Activated CD8-positive, alpha-beta T cell treated with anti-CD3 and anti-CD28 coated beads for 36 hours (primary cell): ENCODE measurements around the gene CYP2A13. TPM values are rescaled to one million over a fixed set of nuclear protein-coding genes. Genes with fewer than 3 reads are reported as not detected.
A peak's percentile ranks its signal among the peaks of the same experiment; 100 is the strongest.
"Not testable (repeated sequence)": the region's sequence is repeated elsewhere in the genome, so short reads cannot be mapped to it uniquely, and the experiment has no call there.

Source experiments
- ATAC-seq: fragments of 200-7000 bp; cut with Tn5 transposase; one replicate; pipeline ENCODE4 v1.10.0; 2021; ENCODE audit warnings: mild to moderate bottlenecking, moderate library complexity
- CTCF ChIA-PET: fragments of 350-600 bp; sonication (Branson Sonifier 250); formaldehyde crosslinking; loops from one replicate; lab custom pipeline; 2021; ENCODE audit warnings: antibody characterized with exemption; lab: Charles Lee
- POLR2A ChIA-PET: fragments of 350-600 bp; sonication (Branson Sonifier 250); formaldehyde crosslinking; loops from one replicate; lab custom pipeline; 2021; ENCODE audit warnings: antibody characterized with exemption; lab: Charles Lee
- DNase-seq: peaks from one replicate; pipeline ENCODE4 v3.0.0-alpha.2; 2020
- H3K27ac Mint-ChIP-seq: one replicate; pipeline ENCODE4 v1.8.0; 2021; ENCODE audit warnings: mild to moderate bottlenecking, mixed read lengths
- H3K27me3 Mint-ChIP-seq: one replicate; pipeline ENCODE4 v1.8.0; 2021; ENCODE audit warnings: mixed read lengths
- H3K36me3 Mint-ChIP-seq: one replicate; pipeline ENCODE4 v1.8.0; 2021; ENCODE audit warnings: low read depth, mixed read lengths
- H3K4me1 Mint-ChIP-seq: one replicate; pipeline ENCODE4 v1.8.0; 2021; ENCODE audit warnings: low read depth, mixed read lengths
- H3K4me3 Mint-ChIP-seq: one replicate; pipeline ENCODE4 v1.8.0; 2021; ENCODE audit warnings: mild to moderate bottlenecking, moderate library complexity, mixed read lengths
- H3K9me3 Mint-ChIP-seq: one replicate; pipeline ENCODE4 v1.8.0; 2021; ENCODE audit warnings: mixed read lengths
- intact Hi-C: fragments of 100-400 bp; cut with micrococcal nuclease; formaldehyde crosslinking; loops from one replicate; pipeline ENCODE4 v1.10.0; 2022
- total RNA-seq, 2 experiments: library from RNA; stranded (reverse); gene quantifications; one replicate each; pipeline ENCODE4 v1.2.3, GENCODE V29; 2021
- TF ChIP-seq, protein P1 (sequence below): fragments of 200-600 bp; IDR thresholded peaks from one replicate; pipeline ENCODE4 v1.8.0; 2022; ENCODE audit warnings: antibody characterized with exemption, mild to moderate bottlenecking

Gene CYP2A13
- total RNA-seq, 2 experiments from 2014 or later = not detected

DNA sequence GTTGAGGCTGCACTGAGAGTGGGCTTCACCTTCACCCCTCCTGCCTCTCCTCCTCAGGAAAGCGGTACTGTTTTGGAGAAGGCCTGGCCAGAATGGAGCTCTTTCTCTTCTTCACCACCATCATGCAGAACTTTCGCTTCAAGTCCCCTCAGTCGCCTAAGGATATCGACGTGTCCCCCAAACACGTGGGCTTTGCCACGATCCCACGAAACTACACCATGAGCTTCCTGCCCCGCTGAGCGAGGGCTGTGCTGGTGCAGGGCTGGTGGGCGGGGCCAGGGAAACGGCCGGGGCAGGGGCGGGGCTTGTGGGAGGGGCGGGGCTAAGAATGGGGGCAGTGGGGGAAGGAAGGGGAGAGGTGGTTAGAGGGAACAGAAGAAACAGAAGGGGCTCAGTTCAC is 7.5 kb downstream of the CYP2A13 start:
- intact Hi-C loops = no loop called here
- peak; percentile 68 for ATAC-seq
- Mint-ChIP-seq H3K27me3 (peaks cover 21% of the 10 kb centered on the region), H3K36me3 (no peaks in the 10 kb centered on the region), H3K27ac (no peak overlapping the region), H3K4me1 (no peaks in the 10 kb centered on the region), H3K4me3 (no peak overlapping the region), H3K9me3 (no peaks in the 10 kb centered on the region)
- ChIA-PET CTCF (interaction anchor here (1.7 kb wide), 1 partner anchor 551 kb away, joined by 4 read pairs; no protein-coding TSS in a partner anchor), POLR2A (no interaction called here)
- TF ChIP-seq, protein P1, sequence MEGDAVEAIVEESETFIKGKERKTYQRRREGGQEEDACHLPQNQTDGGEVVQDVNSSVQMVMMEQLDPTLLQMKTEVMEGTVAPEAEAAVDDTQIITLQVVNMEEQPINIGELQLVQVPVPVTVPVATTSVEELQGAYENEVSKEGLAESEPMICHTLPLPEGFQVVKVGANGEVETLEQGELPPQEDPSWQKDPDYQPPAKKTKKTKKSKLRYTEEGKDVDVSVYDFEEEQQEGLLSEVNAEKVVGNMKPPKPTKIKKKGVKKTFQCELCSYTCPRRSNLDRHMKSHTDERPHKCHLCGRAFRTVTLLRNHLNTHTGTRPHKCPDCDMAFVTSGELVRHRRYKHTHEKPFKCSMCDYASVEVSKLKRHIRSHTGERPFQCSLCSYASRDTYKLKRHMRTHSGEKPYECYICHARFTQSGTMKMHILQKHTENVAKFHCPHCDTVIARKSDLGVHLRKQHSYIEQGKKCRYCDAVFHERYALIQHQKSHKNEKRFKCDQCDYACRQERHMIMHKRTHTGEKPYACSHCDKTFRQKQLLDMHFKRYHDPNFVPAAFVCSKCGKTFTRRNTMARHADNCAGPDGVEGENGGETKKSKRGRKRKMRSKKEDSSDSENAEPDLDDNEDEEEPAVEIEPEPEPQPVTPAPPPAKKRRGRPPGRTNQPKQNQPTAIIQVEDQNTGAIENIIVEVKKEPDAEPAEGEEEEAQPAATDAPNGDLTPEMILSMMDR = no peak
- DNase-seq = peak; percentile 7

DNA sequence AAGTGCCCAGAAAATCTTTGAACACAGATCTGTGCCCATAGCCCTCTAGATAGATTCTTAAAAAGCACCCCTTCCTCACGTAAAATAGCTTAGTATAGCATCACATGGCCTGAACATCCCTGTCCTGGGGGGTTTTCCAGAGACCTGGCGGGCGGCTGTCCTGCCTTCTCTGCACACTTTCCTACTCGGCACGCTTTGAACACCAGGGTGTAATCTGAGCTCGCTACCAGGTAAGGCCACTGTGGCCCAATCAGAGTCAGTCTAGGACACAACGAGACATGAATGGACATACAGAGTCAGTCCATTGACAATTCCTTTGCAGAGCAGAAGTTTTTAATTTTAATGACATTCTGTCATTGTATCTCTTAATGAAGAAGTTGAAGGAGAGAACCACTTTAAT is 8.1 kb downstream of the CYP2A13 start:
- H3K27me3 Mint-ChIP-seq = peaks cover 16% of the 10 kb centered on the region
- H3K4me1 Mint-ChIP-seq = no peaks in the 10 kb centered on the region
- peaks cover 4% of the 10 kb centered on the region for H3K36me3 Mint-ChIP-seq
- no peak overlapping the region for H3K4me3 Mint-ChIP-seq
- ChIA-PET POLR2A (no interaction called here), CTCF (interaction anchor here (1.3 to 1.7 kb wide), 3 partner anchors 13 to 550 kb away, joined by 3 to 4 read pairs (median 3); no protein-coding TSS in a partner anchor)
- DNase-seq = no peak
- H3K9me3 Mint-ChIP-seq = peaks cover 3% of the 10 kb centered on the region
- TF ChIP-seq, protein P1 = no peak
- no peak for ATAC-seq
- no peak overlapping the region for H3K27ac Mint-ChIP-seq
- intact Hi-C loops = no loop called here

DNA sequence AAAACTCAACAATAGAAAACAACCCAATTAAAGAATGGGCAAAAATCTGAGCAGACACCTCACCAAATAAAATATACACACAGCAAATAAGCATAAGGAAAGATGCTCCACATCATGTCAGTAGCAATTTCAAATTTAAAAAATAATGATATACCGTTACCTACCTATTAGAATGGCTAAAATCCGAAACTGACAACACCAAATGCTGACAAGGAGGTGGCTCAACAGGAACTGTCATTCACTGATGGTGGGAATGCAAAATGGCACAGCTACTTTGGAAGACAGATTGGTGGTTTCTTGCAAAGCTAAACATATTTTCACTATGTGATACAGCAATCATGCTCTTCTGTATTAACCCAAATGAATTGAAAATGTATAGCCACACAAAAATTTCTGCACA is 9.1 kb downstream of the CYP2A13 start:
- Mint-ChIP-seq H3K36me3 (peaks cover 7% of the 10 kb centered on the region), H3K4me1 (no peaks in the 10 kb centered on the region), H3K27ac (no peak overlapping the region), H3K9me3 (peaks cover 12% of the 10 kb centered on the region), H3K27me3 (peaks cover 12% of the 10 kb centered on the region), H3K4me3 (no peak overlapping the region)
- ChIA-PET POLR2A (no interaction called here), CTCF (interaction anchor here (1.3 to 1.7 kb wide), 3 partner anchors 14 to 549 kb away, joined by 3 to 4 read pairs (median 3); no protein-coding TSS in a partner anchor)
- DNase-seq (no peak), ATAC-seq (no peak)
- TF ChIP-seq, protein P1 = no peak
- intact Hi-C loops = no loop called here

DNA sequence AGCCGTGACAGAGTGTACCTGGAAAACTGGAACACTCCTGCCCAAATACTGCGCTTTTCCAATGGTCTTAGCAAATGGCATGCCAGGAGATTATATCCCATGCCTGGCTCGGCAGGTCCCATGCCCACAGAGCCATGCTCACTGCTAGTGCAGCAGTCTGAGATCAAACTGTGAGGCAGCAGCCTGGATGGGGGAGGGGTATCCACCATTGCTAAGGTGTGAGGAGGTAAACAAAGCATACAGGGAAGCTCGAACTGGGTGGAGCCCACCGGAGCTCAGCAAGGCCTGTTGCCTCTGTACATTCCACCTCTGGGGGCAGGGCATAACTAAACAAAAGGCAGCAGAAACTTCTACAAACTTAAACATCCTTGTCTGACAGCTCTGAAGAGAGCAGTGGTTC is 10.5 kb downstream of the CYP2A13 start:
- Mint-ChIP-seq H3K36me3 (peaks cover 9% of the 10 kb centered on the region), H3K27ac (no peak overlapping the region), H3K4me1 (no peaks in the 10 kb centered on the region), H3K9me3 (peaks cover 15% of the 10 kb centered on the region), H3K27me3 (peaks cover 7% of the 10 kb centered on the region), H3K4me3 (no peak overlapping the region)
- CTCF ChIA-PET = no interaction called here
- DNase-seq (no peak), ATAC-seq (no peak)
- TF ChIP-seq, protein P1 = no peak
- intact Hi-C loops = no loop called here
- POLR2A ChIA-PET = no interaction called here

DNA sequence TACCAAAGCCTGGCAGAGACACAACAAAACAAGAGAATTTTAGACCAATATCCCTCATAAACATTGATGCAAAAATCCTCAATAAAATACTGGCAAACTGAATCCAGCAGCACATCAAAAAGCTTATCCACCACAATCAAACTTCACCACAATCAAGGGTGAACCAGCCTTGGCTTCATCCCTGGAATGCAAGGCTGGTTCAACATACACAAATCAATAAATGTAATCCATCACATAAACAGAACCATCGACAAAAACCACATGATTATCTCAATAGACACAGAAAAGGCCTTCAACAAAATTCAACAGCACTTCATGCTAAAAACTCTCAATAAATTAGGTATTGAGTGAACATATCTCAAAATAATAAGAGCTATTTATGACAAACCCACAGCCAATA is 14.0 kb downstream of the CYP2A13 start:
- H3K4me1 Mint-ChIP-seq, H3K27me3 Mint-ChIP-seq, H3K27ac Mint-ChIP-seq, DNase-seq, intact Hi-C loops, CTCF ChIA-PET, POLR2A ChIA-PET, H3K36me3 Mint-ChIP-seq, ATAC-seq, H3K4me3 Mint-ChIP-seq: not testable (repeated sequence)
- peaks cover 17% of the 10 kb centered on the region for H3K9me3 Mint-ChIP-seq
